MM.1S (cell line): ENCODE measurements around the gene LAX1.

Experiments
- DNase-seq: peaks from one replicate; pipeline ENCODE4 v3.0.0-alpha.2; 2015
- H2AFZ ChIP-seq: fragments of 300-600 bp; sonication (generic); 2 replicates; pipeline ENCODE4 v1.6.0; 2016; ENCODE audit warnings: antibody characterized with exemption, low read length
- H3F3A ChIP-seq: fragments of 300-600 bp; sonication (generic); 2 replicates; pipeline ENCODE4 v1.6.1; 2016; ENCODE audit warnings: mild to moderate bottlenecking, antibody characterized with exemption, low read length, moderate library complexity, mixed read lengths; ENCODE audit not compliant: insufficient read depth
- H3K27ac ChIP-seq: fragments of 300-600 bp; sonication (generic); 2 replicates; pipeline ENCODE4 v1.5.1; 2016; ENCODE audit warnings: mild to moderate bottlenecking, low read length
- H3K27me3 ChIP-seq: fragments of 300-600 bp; sonication (generic); replicated peaks from 2 replicates; pipeline ENCODE4 v1.6.0; 2016; ENCODE audit warnings: low read length; ENCODE audit not compliant: insufficient read depth
- H3K36me3 ChIP-seq: fragments of 300-600 bp; sonication (generic); replicated peaks from 2 replicates; pipeline ENCODE4 v1.6.1; 2016; ENCODE audit warnings: mild to moderate bottlenecking, low read length, mixed read lengths; ENCODE audit not compliant: insufficient read depth
- H3K4me1 ChIP-seq: fragments of 300-600 bp; sonication (generic); 2 replicates; pipeline ENCODE4 v1.6.1; 2016; ENCODE audit warnings: low read length, mixed read lengths
- H3K4me2 ChIP-seq: fragments of 300-600 bp; sonication (generic); 2 replicates; pipeline ENCODE4 v1.6.0; 2016; ENCODE audit warnings: low read depth, low read length
- H3K4me3 ChIP-seq: fragments of 300-600 bp; sonication (generic); 2 replicates; pipeline ENCODE4 v1.5.1; 2016; ENCODE audit warnings: low read length, mixed read lengths
- H3K79me2 ChIP-seq: fragments of 300-600 bp; sonication (generic); 2 replicates; pipeline ENCODE4 v1.6.1; 2016; ENCODE audit warnings: mixed run types, low read length, mixed read lengths
- H3K9ac ChIP-seq: fragments of 300-600 bp; sonication (generic); 2 replicates; pipeline ENCODE4 v1.6.1; 2016; ENCODE audit warnings: low read length, mixed read lengths
- H3K9me2 ChIP-seq: fragments of 300-600 bp; sonication (generic); replicated peaks from 2 replicates; pipeline ENCODE4 v1.6.1; 2016; ENCODE audit warnings: mild to moderate bottlenecking, low read length, mixed read lengths; ENCODE audit not compliant: insufficient read depth
- H3K9me3 ChIP-seq: fragments of 300-600 bp; sonication (generic); replicated peaks from 2 replicates; pipeline ENCODE4 v1.6.1; 2016; ENCODE audit warnings: mild to moderate bottlenecking, low read length, mixed read lengths; ENCODE audit not compliant: insufficient read depth
- H4K20me1 ChIP-seq: fragments of 300-600 bp; sonication (generic); 2 replicates; pipeline ENCODE4 v1.6.1; 2016; ENCODE audit warnings: mild to moderate bottlenecking, low read length, moderate library complexity, mixed read lengths; ENCODE audit not compliant: insufficient read depth
- EZH2 ChIP-seq: fragments of 300-600 bp; sonication (generic); optimal IDR thresholded peaks from 2 replicates; pipeline ENCODE3; 2017; ENCODE audit warnings: low read depth, mild to moderate bottlenecking, antibody characterized with exemption, low read length, mixed read lengths
- EZH2phosphoT487 ChIP-seq: fragments of 300-600 bp; sonication (generic); IDR thresholded peaks from 2 replicates; pipeline ENCODE4 v1.6.1; 2018; ENCODE audit warnings: antibody characterized with exemption, low read length
- TF ChIP-seq, protein P1 (sequence below): fragments of 300-600 bp; sonication (generic); IDR thresholded peaks from 2 replicates; pipeline ENCODE4 v1.5.1; 2016; ENCODE audit warnings: antibody characterized with exemption, low read length, mixed read lengths

LAX1 gene

GRCh38 chr1:203722909-203723308 lies 42.1 kb upstream of the LAX1 start:
- DNase-seq, result no peak
- H4K20me1 ChIP-seq, result no peaks in the 10 kb centered on the region
- no peaks in the 10 kb centered on the region for H3K79me2 ChIP-seq
- H2AFZ ChIP-seq, result no peak overlapping the region
- H3K27ac ChIP-seq, result no peak overlapping the region
- no peak overlapping the region for H3K4me3 ChIP-seq
- H3K9me3 ChIP-seq, result no peaks in the 10 kb centered on the region
- H3K4me1 ChIP-seq, result no peaks in the 10 kb centered on the region
- H3K36me3 ChIP-seq, result no peaks in the 10 kb centered on the region
- no peak overlapping the region for H3K9ac ChIP-seq
- H3K27me3 ChIP-seq, result no peaks in the 10 kb centered on the region
- no peak overlapping the region for H3K4me2 ChIP-seq
- no peaks in the 10 kb centered on the region for H3F3A ChIP-seq
- no peak for TF ChIP-seq EZH2
- TF ChIP-seq EZH2phosphoT487, result no peak
- TF ChIP-seq, protein P1, sequence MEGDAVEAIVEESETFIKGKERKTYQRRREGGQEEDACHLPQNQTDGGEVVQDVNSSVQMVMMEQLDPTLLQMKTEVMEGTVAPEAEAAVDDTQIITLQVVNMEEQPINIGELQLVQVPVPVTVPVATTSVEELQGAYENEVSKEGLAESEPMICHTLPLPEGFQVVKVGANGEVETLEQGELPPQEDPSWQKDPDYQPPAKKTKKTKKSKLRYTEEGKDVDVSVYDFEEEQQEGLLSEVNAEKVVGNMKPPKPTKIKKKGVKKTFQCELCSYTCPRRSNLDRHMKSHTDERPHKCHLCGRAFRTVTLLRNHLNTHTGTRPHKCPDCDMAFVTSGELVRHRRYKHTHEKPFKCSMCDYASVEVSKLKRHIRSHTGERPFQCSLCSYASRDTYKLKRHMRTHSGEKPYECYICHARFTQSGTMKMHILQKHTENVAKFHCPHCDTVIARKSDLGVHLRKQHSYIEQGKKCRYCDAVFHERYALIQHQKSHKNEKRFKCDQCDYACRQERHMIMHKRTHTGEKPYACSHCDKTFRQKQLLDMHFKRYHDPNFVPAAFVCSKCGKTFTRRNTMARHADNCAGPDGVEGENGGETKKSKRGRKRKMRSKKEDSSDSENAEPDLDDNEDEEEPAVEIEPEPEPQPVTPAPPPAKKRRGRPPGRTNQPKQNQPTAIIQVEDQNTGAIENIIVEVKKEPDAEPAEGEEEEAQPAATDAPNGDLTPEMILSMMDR, result no peak
- H3K9me2 ChIP-seq, result no peaks in the 10 kb centered on the region

DNA sequence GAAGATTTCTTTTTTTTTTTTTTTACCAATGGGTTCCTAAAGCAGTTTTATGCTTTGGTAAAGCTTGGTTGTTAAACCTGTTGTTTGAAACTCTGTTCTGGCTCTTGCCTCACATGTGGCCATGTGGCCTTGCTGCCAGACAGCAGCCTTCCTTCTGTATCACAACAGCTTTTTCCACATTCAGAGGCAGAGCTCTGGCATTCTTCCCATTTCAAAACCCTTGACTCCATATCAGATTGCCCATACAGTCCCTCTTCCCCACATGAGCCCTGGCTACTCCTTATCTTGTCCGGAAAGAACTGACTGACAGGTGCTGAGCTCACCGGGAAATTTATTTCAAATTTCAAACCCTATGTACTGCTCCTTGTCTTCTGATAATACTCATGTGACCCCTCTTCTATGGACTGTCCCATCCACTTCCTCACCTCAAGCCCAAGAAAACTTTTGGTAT lies 38.5 kb upstream of the LAX1 start:
- Histone ChIP-seq H3K4me1 (no peaks in the 10 kb centered on the region), H3K27ac (no peak overlapping the region), H3K9me3 (no peaks in the 10 kb centered on the region), H3F3A (no peaks in the 10 kb centered on the region), H3K27me3 (no peaks in the 10 kb centered on the region), H3K36me3 (no peaks in the 10 kb centered on the region), H3K4me3 (no peak overlapping the region), H3K9me2 (no peaks in the 10 kb centered on the region), H3K79me2 (no peaks in the 10 kb centered on the region), H3K4me2 (no peak overlapping the region), H2AFZ (no peak overlapping the region), H4K20me1 (no peaks in the 10 kb centered on the region), H3K9ac (no peak overlapping the region)
- DNase-seq, result no peak
- TF ChIP-seq, protein P1, result no peak
- no peak for TF ChIP-seq EZH2phosphoT487
- TF ChIP-seq EZH2, result no peak

DNA sequence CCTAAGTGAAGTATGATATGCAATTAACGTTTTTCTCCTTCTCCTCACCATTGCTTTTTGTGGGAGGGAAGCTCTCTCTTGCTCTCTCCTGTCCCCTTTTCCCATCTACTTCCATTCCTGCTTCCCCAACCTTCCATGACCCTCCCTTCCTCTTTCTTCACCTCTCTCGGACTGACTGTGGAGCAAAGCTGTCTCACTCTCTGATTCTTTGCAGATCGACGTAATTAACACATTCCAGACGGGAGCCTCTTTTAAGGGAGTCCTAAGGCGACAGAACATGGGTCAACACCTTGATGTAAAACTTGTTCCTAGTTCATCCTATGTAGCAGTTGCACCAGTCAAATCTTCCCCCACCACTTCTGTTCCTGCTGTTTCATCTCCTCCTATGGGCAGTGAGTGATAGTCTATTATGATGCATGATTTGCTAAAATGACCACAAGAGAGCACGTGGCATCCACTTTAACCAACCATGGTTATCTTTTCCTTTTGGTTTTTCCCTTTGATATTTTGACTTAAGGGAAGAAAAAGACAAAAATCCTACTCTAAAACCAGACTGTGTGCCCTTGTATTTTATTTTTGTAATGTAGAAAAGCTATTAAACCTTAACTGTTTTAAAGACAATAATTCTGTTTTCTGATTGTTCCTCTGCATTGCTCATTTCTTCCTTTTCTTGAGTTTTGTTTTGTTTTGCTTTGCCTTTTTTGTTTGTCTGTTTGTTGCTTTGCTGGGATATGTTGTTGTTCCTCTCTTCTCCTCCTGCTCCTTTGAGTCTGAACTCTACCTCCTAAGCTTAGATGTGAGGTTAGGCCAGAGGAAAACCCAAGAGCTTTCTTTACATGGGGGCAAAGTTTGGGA lies 31.7 kb upstream of the LAX1 start:
- Histone ChIP-seq H3K4me3 (no peak overlapping the region), H3K27ac (no peak overlapping the region), H3K9me3 (no peaks in the 10 kb centered on the region), H3K27me3 (no peaks in the 10 kb centered on the region), H3K79me2 (no peaks in the 10 kb centered on the region), H4K20me1 (no peaks in the 10 kb centered on the region), H2AFZ (no peak overlapping the region), H3F3A (peaks cover 7% of the 10 kb centered on the region), H3K4me2 (no peak overlapping the region), H3K9ac (no peak overlapping the region), H3K9me2 (no peaks in the 10 kb centered on the region), H3K36me3 (no peaks in the 10 kb centered on the region), H3K4me1 (peaks cover 26% of the 10 kb centered on the region)
- no peak for TF ChIP-seq EZH2phosphoT487
- TF ChIP-seq, protein P1, result 0 out of 2 replicates have a peak, but pooled peaks have one; percentile 4
- DNase-seq, result no peak
